ENCODE results near the gene SGTB. TPM values are rescaled to one million over a fixed set of nuclear protein-coding genes. Genes with fewer than 3 reads are reported as not detected.
"Not testable (repeated sequence)": the region's sequence is repeated elsewhere in the genome, so short reads cannot be mapped to it uniquely, and the experiment has no call there.

Gene SGTB
- total RNA-seq, 3 donors from 2014 or later, result 1.9 to 8.8 (median 5.8) TPM

DNA sequence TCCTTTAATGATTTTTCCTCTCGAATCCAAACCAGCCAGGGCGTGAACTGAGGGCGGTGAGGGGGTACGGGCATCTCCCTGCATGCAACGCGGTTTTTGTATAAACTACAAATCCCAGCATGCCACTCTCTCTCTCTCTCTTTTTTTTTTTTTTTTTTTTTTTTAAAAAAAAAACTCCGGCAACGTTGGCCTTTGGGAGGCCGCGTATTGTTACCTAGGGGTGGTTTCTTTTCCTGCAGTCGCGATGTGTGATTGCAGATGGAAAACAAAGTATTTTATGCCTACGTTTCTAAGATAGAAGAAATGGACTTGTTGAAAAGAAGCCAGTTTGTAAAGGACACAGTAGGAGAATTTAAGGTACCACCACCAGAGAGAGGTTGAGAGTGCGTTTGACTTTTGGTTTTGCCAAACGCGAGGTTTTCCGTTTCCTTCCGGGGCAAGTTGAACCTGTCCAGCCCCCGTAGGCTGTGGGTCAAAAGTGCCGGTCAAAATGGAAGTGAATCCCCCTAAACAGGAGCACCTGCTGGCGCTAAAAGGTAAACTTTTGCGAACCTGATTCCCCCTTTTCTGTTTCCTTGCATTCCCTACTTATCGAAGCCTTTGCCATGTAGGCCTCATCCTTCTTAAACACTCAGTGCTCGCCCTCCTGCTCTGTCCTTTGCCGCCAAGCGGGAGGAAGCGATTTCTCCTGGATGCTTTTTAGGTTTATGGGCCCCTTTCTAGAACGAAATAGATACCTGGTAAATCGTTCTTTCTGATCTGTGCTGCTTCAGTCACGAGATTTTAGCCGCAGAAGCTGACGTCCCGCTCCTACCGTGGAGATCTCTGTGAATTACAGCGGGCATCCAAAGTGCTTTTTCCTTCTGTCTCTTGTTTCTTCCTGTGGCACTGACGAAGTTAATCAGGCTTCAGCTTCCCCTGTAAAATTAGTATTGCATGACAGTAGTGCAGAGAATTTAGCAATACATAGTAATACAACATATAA, 97.0 kb downstream of the SGTB start, which contains the start of the genes SHLD3 and TRAPPC13:
Gene SHLD3, plus strand, starts transcription at position 457 of the 985 bp plus-strand sequence. CDS start 4,561 bp downstream, outside the sequence.
Gene TRAPPC13, plus strand, starts transcription at position 457 of the 985 bp plus-strand sequence. Its CDS starts 34 bp downstream, at position 491.
- Histone ChIP-seq H3K4me3 (peak within 1 kb of the TSS; percentile 82), H3K36me3 (ENCODE audit: low read depth) (no peaks in the 10 kb centered on the region), H3K4me1 (ENCODE audit: low read depth) (peaks cover 13% of the 10 kb centered on the region), H3K9me3 (no peaks in the 10 kb centered on the region)
- DNase-seq, result peak; percentile 80 to 89 (median 81)
- TF ChIP-seq, protein P1, sequence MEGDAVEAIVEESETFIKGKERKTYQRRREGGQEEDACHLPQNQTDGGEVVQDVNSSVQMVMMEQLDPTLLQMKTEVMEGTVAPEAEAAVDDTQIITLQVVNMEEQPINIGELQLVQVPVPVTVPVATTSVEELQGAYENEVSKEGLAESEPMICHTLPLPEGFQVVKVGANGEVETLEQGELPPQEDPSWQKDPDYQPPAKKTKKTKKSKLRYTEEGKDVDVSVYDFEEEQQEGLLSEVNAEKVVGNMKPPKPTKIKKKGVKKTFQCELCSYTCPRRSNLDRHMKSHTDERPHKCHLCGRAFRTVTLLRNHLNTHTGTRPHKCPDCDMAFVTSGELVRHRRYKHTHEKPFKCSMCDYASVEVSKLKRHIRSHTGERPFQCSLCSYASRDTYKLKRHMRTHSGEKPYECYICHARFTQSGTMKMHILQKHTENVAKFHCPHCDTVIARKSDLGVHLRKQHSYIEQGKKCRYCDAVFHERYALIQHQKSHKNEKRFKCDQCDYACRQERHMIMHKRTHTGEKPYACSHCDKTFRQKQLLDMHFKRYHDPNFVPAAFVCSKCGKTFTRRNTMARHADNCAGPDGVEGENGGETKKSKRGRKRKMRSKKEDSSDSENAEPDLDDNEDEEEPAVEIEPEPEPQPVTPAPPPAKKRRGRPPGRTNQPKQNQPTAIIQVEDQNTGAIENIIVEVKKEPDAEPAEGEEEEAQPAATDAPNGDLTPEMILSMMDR (IDR thresholded peaks at IDR 0.05), result no peak
- peak; percentile 91 for ATAC-seq
- intact Hi-C loops (cut with DNase I, micrococcal nuclease), result no loop called here

- TF ChIP-seq, protein P1 (IDR thresholded peaks at IDR 0.05), result no peak
- Histone ChIP-seq H3K36me3 (ENCODE audit: low read depth) (no peaks in the 10 kb centered on the region), H3K4me1 (ENCODE audit: low read depth) (peaks cover 13% of the 10 kb centered on the region), H3K9me3 (no peaks in the 10 kb centered on the region), H3K4me3 (peak within 1 kb of the TSS; percentile 82)
- ATAC-seq, result peak; percentile 99
- intact Hi-C loops (cut with DNase I, micrococcal nuclease), result no loop called here
- peak; percentile 92 to 96 (median 93) for DNase-seq
Measured at GRCh38 chr5:65624025-65624570, 97.8 kb downstream of the SGTB start, which contains the start of gene TRIM23. TSS of gene TRIM23 (minus strand) at chr5:65624333. CDS start at chr5:65624274, 59 bp downstream.

DNA sequence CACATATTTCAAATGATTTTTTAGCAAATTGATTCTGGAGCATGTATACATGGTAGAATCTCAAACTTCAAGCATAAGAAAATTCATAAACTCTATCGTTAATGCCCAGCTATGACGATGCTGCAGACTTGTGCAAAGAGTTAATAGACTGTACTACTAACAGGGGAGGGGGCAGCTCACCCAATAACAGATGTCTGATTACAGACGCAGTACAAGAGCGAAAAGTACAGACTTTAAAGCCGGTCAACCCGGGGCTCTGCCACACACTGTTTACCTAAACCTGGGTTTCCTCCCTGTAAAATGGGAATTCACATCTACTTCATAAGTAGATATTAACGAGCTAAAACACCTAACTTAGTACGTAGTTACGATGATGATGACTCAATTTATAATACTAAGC, 98.4 kb downstream of the SGTB start:
- Histone ChIP-seq H3K4me3 (peak overlapping the region; percentile 82), H3K36me3 (ENCODE audit: low read depth) (no peaks in the 10 kb centered on the region), H3K4me1 (ENCODE audit: low read depth) (peaks cover 13% of the 10 kb centered on the region), H3K9me3 (no peaks in the 10 kb centered on the region)
- intact Hi-C loops (cut with DNase I, micrococcal nuclease), result no loop called here
- peak in 1 of 3 donors; percentile 8 for DNase-seq
- TF ChIP-seq, protein P1 (IDR thresholded peaks at IDR 0.05), result no peak
- no peak for ATAC-seq

DNA sequence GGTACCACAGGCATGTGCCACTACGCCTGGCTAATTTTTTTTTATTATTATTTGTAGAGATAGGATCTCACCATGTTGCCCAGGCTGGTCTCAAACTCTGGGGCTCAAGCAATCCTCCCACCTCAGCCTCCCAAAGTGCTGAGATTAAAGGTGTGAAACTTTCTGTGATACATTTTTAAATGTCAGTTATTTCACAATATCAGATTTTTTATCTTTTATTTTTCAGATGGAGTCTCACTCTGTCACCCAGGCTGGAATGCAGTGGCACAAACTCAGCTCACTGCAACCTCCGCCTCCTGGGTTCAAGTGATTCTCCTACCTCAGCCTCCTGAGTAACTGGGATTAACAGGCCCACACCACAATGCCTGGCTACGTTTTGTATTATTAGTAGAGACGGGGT, 99.9 kb downstream of the SGTB start:
- DNase-seq; H3K4me3 ChIP-seq; intact Hi-C loops (cut with DNase I, micrococcal nuclease); H3K36me3 ChIP-seq (ENCODE audit: low read depth); H3K9me3 ChIP-seq; ATAC-seq: not testable (repeated sequence)
- peaks cover 13% of the 10 kb centered on the region for H3K4me1 ChIP-seq (ENCODE audit: low read depth)

GRCh38 chr5:65620021-65620420, 101.9 kb downstream of the SGTB start:
- DNase-seq (no peak), ATAC-seq (no peak)
- H3K4me1 ChIP-seq (ENCODE audit: low read depth), result peaks cover 13% of the 10 kb centered on the region
- intact Hi-C loops (cut with DNase I, micrococcal nuclease), result no loop called here
- H3K36me3 ChIP-seq (ENCODE audit: low read depth), result no peaks in the 10 kb centered on the region
- TF ChIP-seq, protein P1 (IDR thresholded peaks at IDR 0.05), result no peak
- H3K9me3 ChIP-seq, result no peaks in the 10 kb centered on the region
- H3K4me3 ChIP-seq, result no peak overlapping the region

Other genes starting within 250 kb of the SGTB start
- 1 to 10 TPM in 2 of 3 donors, under 1 TPM in 1; 0.69 to 3.6 (median 1.4) TPM for gene ADAMTS6, start 240.2 kb downstream of the SGTB start, total RNA-seq
- gene CENPK, start 158.9 kb downstream of the SGTB start, total RNA-seq, result 10 to 100 TPM in 1 of 3 donors, 1 to 10 TPM in 2; 5.5 to 20.5 (median 7.4) TPM
- 10 to 100 TPM; 25.6 to 38.7 (median 37.8) TPM for gene PPWD1, start 158.8 kb downstream of the SGTB start, total RNA-seq
- gene TRIM23, start 97.8 kb downstream of the SGTB start, total RNA-seq, result 10 to 100 TPM in 1 of 3 donors, 1 to 10 TPM in 2; 5.5 to 22.8 (median 8.5) TPM
- 1 to 10 TPM; 2.8 to 3.6 (median 3.4) TPM for gene SHLD3, start 97.1 kb downstream of the SGTB start, total RNA-seq
- gene TRAPPC13, start 97.1 kb downstream of the SGTB start, total RNA-seq, result 10 to 100 TPM; 16.5 to 31.9 (median 19.0) TPM
- gene NLN, start 96 bp upstream of the SGTB start, total RNA-seq, result 10 to 100 TPM; 13.3 to 23.6 (median 22.2) TPM
- 100 to 1,000 TPM; 123 to 157 (median 129) TPM for gene ERBIN, start 204.5 kb upstream of the SGTB start, total RNA-seq

All from mucosa of descending colon (tissue), 3 donors.